Loucy (cell line): Measurements from ENCODE around the gene ACE.

ENCODE experiments used
- H2AFZ ChIP-seq: fragments of 200-600 bp; sonication (generic); 2 replicates; pipeline ENCODE4 v1.6.0; 2016; ENCODE audit warnings: antibody characterized with exemption, mild to moderate bottlenecking, low read length, moderate library complexity
- H3F3A ChIP-seq: fragments of 200-600 bp; 2 replicates; pipeline ENCODE4 v1.6.0; 2016; ENCODE audit warnings: antibody characterized with exemption, low read depth, mild to moderate bottlenecking
- H3K27me3 ChIP-seq: fragments of 200-600 bp; sonication (generic); 2 replicates; pipeline ENCODE4 v1.6.1; 2014; ENCODE audit warnings: low read length, mild to moderate bottlenecking; ENCODE audit not compliant: insufficient read depth, poor library complexity, severe bottlenecking
- H3K36me3 ChIP-seq: fragments of 200-600 bp; sonication (generic); 2 replicates; pipeline ENCODE4 v1.6.1; 2016; ENCODE audit warnings: low read length; ENCODE audit not compliant: insufficient read depth
- H3K4me1 ChIP-seq: fragments of 200-600 bp; sonication (generic); 2 replicates; pipeline ENCODE4 v1.5.1; 2014; ENCODE audit warnings: low read length, mild to moderate bottlenecking; ENCODE audit not compliant: insufficient read depth, poor library complexity, severe bottlenecking
- H3K4me2 ChIP-seq: fragments of 200-600 bp; sonication (generic); 2 replicates; pipeline ENCODE4 v1.6.0; 2014; ENCODE audit warnings: antibody characterized with exemption, low read length, low read depth, mild to moderate bottlenecking; ENCODE audit not compliant: poor library complexity, severe bottlenecking
- H3K4me3 ChIP-seq: fragments of 200-600 bp; sonication (generic); 2 replicates; pipeline ENCODE4 v1.5.1; 2014; ENCODE audit warnings: low read length, mild to moderate bottlenecking, mixed read lengths; ENCODE audit not compliant: poor library complexity, severe bottlenecking
- H3K79me2 ChIP-seq: fragments of 200-600 bp; sonication (generic); 2 replicates; pipeline ENCODE4 v1.6.1; 2014; ENCODE audit warnings: low read length; ENCODE audit not compliant: insufficient read depth
- H3K9ac ChIP-seq: fragments of 200-600 bp; sonication (generic); 2 replicates; pipeline ENCODE4 v1.6.0; 2014; ENCODE audit warnings: mild to moderate bottlenecking, low read depth, low read length, moderate library complexity; ENCODE audit not compliant: poor library complexity, severe bottlenecking
- H3K9me2 ChIP-seq: fragments of 200-600 bp; sonication (generic); replicated peaks from 2 replicates; pipeline ENCODE4 v1.6.1; 2016; ENCODE audit warnings: low read depth, low read length, mixed read lengths
- H3K9me3 ChIP-seq: fragments of 200-600 bp; sonication (generic); 2 replicates; pipeline ENCODE4 v1.6.1; 2014; ENCODE audit warnings: mild to moderate bottlenecking, antibody characterized with exemption, low read length, low read depth; ENCODE audit not compliant: insufficient read depth
- H4K20me1 ChIP-seq: fragments of 200-600 bp; sonication (generic); 2 replicates; pipeline ENCODE4 v1.6.0; 2014; ENCODE audit warnings: antibody characterized with exemption, low read length, mild to moderate bottlenecking; ENCODE audit not compliant: insufficient read depth, poor library complexity, severe bottlenecking
- EZH2phosphoT487 ChIP-seq: fragments of 200-600 bp; IDR thresholded peaks from 2 replicates; pipeline ENCODE4 v1.6.1; 2018; ENCODE audit warnings: antibody characterized with exemption, mild to moderate bottlenecking, moderate library complexity, borderline replicate concordance
- TF ChIP-seq, protein P1 (sequence below): fragments of 200-600 bp; sonication (generic); conservative IDR thresholded peaks from 2 replicates; pipeline ENCODE4 v1.5.1; 2014; ENCODE audit warnings: mild to moderate bottlenecking, antibody characterized with exemption, low read length

Gene ACE

GRCh38 chr17:63537991-63538692 lies 61.3 kb downstream of the ACE start:
- peaks cover 23% of the 10 kb centered on the region for H3K4me1 ChIP-seq
- TF ChIP-seq EZH2phosphoT487: no peak
- TF ChIP-seq, protein P1, sequence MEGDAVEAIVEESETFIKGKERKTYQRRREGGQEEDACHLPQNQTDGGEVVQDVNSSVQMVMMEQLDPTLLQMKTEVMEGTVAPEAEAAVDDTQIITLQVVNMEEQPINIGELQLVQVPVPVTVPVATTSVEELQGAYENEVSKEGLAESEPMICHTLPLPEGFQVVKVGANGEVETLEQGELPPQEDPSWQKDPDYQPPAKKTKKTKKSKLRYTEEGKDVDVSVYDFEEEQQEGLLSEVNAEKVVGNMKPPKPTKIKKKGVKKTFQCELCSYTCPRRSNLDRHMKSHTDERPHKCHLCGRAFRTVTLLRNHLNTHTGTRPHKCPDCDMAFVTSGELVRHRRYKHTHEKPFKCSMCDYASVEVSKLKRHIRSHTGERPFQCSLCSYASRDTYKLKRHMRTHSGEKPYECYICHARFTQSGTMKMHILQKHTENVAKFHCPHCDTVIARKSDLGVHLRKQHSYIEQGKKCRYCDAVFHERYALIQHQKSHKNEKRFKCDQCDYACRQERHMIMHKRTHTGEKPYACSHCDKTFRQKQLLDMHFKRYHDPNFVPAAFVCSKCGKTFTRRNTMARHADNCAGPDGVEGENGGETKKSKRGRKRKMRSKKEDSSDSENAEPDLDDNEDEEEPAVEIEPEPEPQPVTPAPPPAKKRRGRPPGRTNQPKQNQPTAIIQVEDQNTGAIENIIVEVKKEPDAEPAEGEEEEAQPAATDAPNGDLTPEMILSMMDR: no peak
- no peak overlapping the region for H3K4me3 ChIP-seq
- no peaks in the 10 kb centered on the region for H3K9me2 ChIP-seq
- no peak overlapping the region for H3K4me2 ChIP-seq
- H4K20me1 ChIP-seq: no peaks in the 10 kb centered on the region
- no peaks in the 10 kb centered on the region for H3K9me3 ChIP-seq
- H3K79me2 ChIP-seq: no peaks in the 10 kb centered on the region
- H2AFZ ChIP-seq: no peak overlapping the region
- H3F3A ChIP-seq: no peaks in the 10 kb centered on the region
- no peaks in the 10 kb centered on the region for H3K27me3 ChIP-seq
- H3K9ac ChIP-seq: no peak overlapping the region
- H3K36me3 ChIP-seq: no peaks in the 10 kb centered on the region

- no peak for TF ChIP-seq EZH2phosphoT487
- TF ChIP-seq, protein P1: no peak
Observed at GRCh38 chr17:63538693-63539595, 62.1 kb downstream of the ACE start.

DNA sequence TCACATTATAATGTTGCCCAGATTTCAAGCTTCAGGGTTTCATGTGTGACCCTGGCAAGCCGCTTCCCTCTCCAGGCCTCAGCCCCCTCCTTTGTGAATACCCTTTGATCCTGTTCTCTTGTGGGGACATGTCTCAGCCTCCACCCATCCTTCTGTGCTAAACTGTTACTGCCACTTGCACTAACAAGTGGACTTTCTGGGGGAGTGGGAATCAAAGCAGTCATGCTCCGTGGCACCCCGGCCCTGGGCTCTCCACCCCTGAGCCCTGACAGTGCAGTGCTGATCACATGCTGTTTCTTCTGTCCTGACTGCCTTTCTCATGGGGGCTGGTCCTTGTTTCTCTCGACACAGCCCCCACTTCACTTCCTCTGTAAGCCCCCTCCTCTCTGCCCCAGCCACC lies 63.7 kb downstream of the ACE start:
- H3K4me3 ChIP-seq: no peak overlapping the region
- no peaks in the 10 kb centered on the region for H4K20me1 ChIP-seq
- H2AFZ ChIP-seq: peak overlapping the region; percentile 18; the same call in 1 of the 2 replicates
- H3K9ac ChIP-seq: no peak overlapping the region
- H3F3A ChIP-seq: no peaks in the 10 kb centered on the region
- H3K79me2 ChIP-seq: no peaks in the 10 kb centered on the region
- H3K4me1 ChIP-seq: peaks cover 36% of the 10 kb centered on the region
- no peaks in the 10 kb centered on the region for H3K9me2 ChIP-seq
- H3K4me2 ChIP-seq: no peak overlapping the region
- H3K36me3 ChIP-seq: no peaks in the 10 kb centered on the region
- H3K27me3 ChIP-seq: no peaks in the 10 kb centered on the region
- no peak for TF ChIP-seq EZH2phosphoT487
- TF ChIP-seq, protein P1: no peak
- H3K9me3 ChIP-seq: no peaks in the 10 kb centered on the region

More at GRCh38 chr17:63538693-63539595, 62.1 kb downstream of the ACE start:
- Histone ChIP-seq H3K9ac (no peak overlapping the region), H2AFZ (no peak overlapping the region), H3K9me3 (no peaks in the 10 kb centered on the region), H3K4me2 (no peak overlapping the region), H3K4me3 (no peak overlapping the region), H3K27me3 (no peaks in the 10 kb centered on the region), H3F3A (no peaks in the 10 kb centered on the region), H3K36me3 (no peaks in the 10 kb centered on the region), H3K4me1 (peaks cover 31% of the 10 kb centered on the region), H3K79me2 (no peaks in the 10 kb centered on the region), H3K9me2 (no peaks in the 10 kb centered on the region), H4K20me1 (no peaks in the 10 kb centered on the region)
